OCI-LY7 (cell line): Measurements from ENCODE around the gene SPACA4. TPM values are rescaled to one million over a fixed set of nuclear protein-coding genes. Genes with fewer than 3 reads are reported as not detected.
A peak's percentile ranks its signal among the peaks of the same experiment; 100 is the strongest.

Source experiments
- BruUV-seq: library from RNA; stranded (reverse); fragments of 400-500 nt; replicated peaks from 2 replicates; lab custom pipeline; 2021; lab: Mats Ljungman, UMichigan
- CTCF ChIA-PET: fragments of 300-600 bp; sonication (Branson Sonifier 250); formaldehyde crosslinking; loops from one replicate; lab custom pipeline; 2022; ENCODE audit warnings: antibody characterized with exemption; ENCODE audit not compliant: unreplicated experiment; lab: Charles Lee
- POLR2A ChIA-PET: fragments of 300-600 bp; sonication (Branson Sonifier 250); formaldehyde crosslinking; loops from one replicate; lab custom pipeline; 2022; ENCODE audit warnings: antibody characterized with exemption; lab: Charles Lee
- DNase-seq: peaks from one replicate; pipeline ENCODE4 v3.0.0-alpha.2; 2015; ENCODE audit warnings: low spot score
- H2AFZ ChIP-seq: fragments of 200-600 bp; sonication (generic), shearing (Covaris generic); 2 replicates; pipeline ENCODE4 v1.6.1; 2014; ENCODE audit warnings: mild to moderate bottlenecking, antibody characterized with exemption, low read length, moderate library complexity
- H3K27ac ChIP-seq: fragments of 200-600 bp; sonication (generic); 2 replicates; pipeline ENCODE4 v1.5.1; 2014; ENCODE audit warnings: mixed run types, low read depth, mild to moderate bottlenecking, moderate library complexity, low read length, inconsistent platforms; ENCODE audit not compliant: poor library complexity, severe bottlenecking
- H3K36me3 ChIP-seq: fragments of 200-600 bp; sonication (generic); 2 replicates; pipeline ENCODE4 v1.6.1; 2014; ENCODE audit warnings: mild to moderate bottlenecking, antibody characterized with exemption, low read length, moderate library complexity, mixed read lengths; ENCODE audit not compliant: insufficient read depth
- H3K4me1 ChIP-seq: fragments of 200-600 bp; sonication (generic); 2 replicates; pipeline ENCODE4 v1.5.1; 2014; ENCODE audit warnings: mild to moderate bottlenecking, low read length; ENCODE audit not compliant: insufficient read depth, poor library complexity, severe bottlenecking
- H3K4me2 ChIP-seq: fragments of 200-600 bp; sonication (generic); 2 replicates; pipeline ENCODE4 v1.6.1; 2014; ENCODE audit warnings: mild to moderate bottlenecking, low read length
- H3K4me3 ChIP-seq: fragments of 200-600 bp; sonication (generic); 2 replicates; pipeline ENCODE4 v1.5.1; 2014; ENCODE audit warnings: mild to moderate bottlenecking, low read depth, low read length; ENCODE audit not compliant: poor library complexity, severe bottlenecking
- H3K79me2 ChIP-seq: fragments of 200-600 bp; sonication (generic); 2 replicates; pipeline ENCODE4 v1.6.1; 2016; ENCODE audit warnings: low read depth, mild to moderate bottlenecking, low read length, moderate library complexity, mixed read lengths; ENCODE audit not compliant: insufficient read depth
- H3K9me2 ChIP-seq: fragments of 200-600 bp; sonication (generic); 2 replicates; pipeline ENCODE4 v1.6.1; 2016; ENCODE audit warnings: mild to moderate bottlenecking, low read length, mixed read lengths; ENCODE audit not compliant: insufficient read depth
- H3K9me3 ChIP-seq: fragments of 200-600 bp; sonication (generic); 2 replicates; pipeline ENCODE4 v1.6.1; 2014; ENCODE audit warnings: mild to moderate bottlenecking, mixed run types, low read length, mixed read lengths
- H4K20me1 ChIP-seq: fragments of 200-600 bp; sonication (generic); 2 replicates; pipeline ENCODE4 v1.6.1; 2014; ENCODE audit warnings: mild to moderate bottlenecking, antibody characterized with exemption, low read length, moderate library complexity, mixed read lengths; ENCODE audit not compliant: insufficient read depth
- EZH2phosphoT487 ChIP-seq: fragments of 200-600 bp; sonication (generic); IDR thresholded peaks from 2 replicates; pipeline ENCODE4 v1.6.1; 2018; ENCODE audit warnings: low read depth, borderline replicate concordance, mild to moderate bottlenecking, mixed run types, antibody characterized with exemption, low read length, moderate library complexity, mixed read lengths
- intact Hi-C: fragments of 100-400 bp; cut with micrococcal nuclease; formaldehyde crosslinking; loops from one replicate; pipeline ENCODE4 v1.10.0; 2022; ENCODE audit not compliant: unreplicated experiment
- total RNA-seq, 2 experiments: library from RNA; depleted of rRNA in 1 of 2; stranded (reverse); fragments of >200 nt in 1 of 2; shearing (Covaris generic) in 1 of 2; gene quantifications; 2 replicates each; pipeline ENCODE4 v1.2.3, GENCODE V29; 2014 to 2022
- TF ChIP-seq, protein P1 (sequence below): fragments of 200-600 bp; sonication (generic); conservative IDR thresholded peaks from 2 replicates; pipeline ENCODE4 v1.5.1; 2014; ENCODE audit warnings: mild to moderate bottlenecking, antibody characterized with exemption, low read length, moderate library complexity, mixed read lengths

The SPACA4 gene
- total RNA-seq, 2 experiments from 2014 or later, result not detected

DNA sequence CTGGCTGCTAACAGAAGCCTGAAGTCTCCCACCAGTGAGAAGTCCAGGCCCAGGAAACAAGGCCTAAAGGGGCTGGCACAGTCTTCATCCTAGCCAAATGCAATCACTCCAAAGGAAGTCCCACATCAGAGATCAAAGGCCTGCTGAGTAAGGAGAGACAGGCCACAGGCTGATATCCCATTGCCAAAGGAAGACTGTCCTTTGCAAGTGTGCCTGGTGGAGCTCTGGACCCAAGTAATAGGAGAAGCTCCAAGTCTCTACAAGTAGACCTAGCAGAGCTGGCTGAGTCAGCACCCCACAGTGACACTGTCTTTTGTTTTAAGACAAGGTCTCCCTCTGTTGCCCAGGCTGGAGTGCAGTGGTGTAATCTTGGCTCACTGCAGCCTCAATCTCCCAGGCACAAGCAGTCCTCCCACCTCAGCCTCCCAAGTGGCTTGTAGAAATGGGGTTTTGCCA lies 26.2 kb downstream of the SPACA4 start:
- no peak for TF ChIP-seq EZH2phosphoT487
- TF ChIP-seq, protein P1, sequence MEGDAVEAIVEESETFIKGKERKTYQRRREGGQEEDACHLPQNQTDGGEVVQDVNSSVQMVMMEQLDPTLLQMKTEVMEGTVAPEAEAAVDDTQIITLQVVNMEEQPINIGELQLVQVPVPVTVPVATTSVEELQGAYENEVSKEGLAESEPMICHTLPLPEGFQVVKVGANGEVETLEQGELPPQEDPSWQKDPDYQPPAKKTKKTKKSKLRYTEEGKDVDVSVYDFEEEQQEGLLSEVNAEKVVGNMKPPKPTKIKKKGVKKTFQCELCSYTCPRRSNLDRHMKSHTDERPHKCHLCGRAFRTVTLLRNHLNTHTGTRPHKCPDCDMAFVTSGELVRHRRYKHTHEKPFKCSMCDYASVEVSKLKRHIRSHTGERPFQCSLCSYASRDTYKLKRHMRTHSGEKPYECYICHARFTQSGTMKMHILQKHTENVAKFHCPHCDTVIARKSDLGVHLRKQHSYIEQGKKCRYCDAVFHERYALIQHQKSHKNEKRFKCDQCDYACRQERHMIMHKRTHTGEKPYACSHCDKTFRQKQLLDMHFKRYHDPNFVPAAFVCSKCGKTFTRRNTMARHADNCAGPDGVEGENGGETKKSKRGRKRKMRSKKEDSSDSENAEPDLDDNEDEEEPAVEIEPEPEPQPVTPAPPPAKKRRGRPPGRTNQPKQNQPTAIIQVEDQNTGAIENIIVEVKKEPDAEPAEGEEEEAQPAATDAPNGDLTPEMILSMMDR, result no peak
- H3K4me2 ChIP-seq, result peak overlapping the region; percentile 97
- ChIA-PET CTCF (no interaction called here), POLR2A (interaction anchor here (0.6 to 1.8 kb wide), 2 partner anchors 14 to 53 kb away, joined by 4 to 6 read pairs; partner anchors contain the start of genes RPL18 and SPHK2)
- H3K4me1 ChIP-seq, result peaks cover 35% of the 10 kb centered on the region
- no peaks in the 10 kb centered on the region for H3K9me2 ChIP-seq
- intact Hi-C loops, result loop anchor here (10.0 kb wide), 1 partner anchor 862 kb away; the partner anchor contains the start of gene RPS11
- H3K36me3 ChIP-seq, result peaks cover 25% of the 10 kb centered on the region; the same call in 1 of the 2 replicates
- no peaks in the 10 kb centered on the region; the same call in 1 of the 2 replicates for H3K79me2 ChIP-seq
- H2AFZ ChIP-seq, result no peak overlapping the region
- no peak for DNase-seq
- no peak overlapping the region for H3K4me3 ChIP-seq
- peak overlapping the region; percentile 21 for H3K27ac ChIP-seq
- H4K20me1 ChIP-seq, result no peaks in the 10 kb centered on the region
- BruUV-seq, result no TSS peak
- no peaks in the 10 kb centered on the region for H3K9me3 ChIP-seq

- no TSS peak for BruUV-seq
- H3K9me3 ChIP-seq, result no peaks in the 10 kb centered on the region
- H3K4me3 ChIP-seq, result peak overlapping the region; percentile 76
- CTCF ChIA-PET, result interaction anchor here (0.8 to 1.1 kb wide), 2 partner anchors 10 to 131 kb away, joined by 3 read pairs; no protein-coding TSS in a partner anchor
- intact Hi-C loops, result loop anchor here (10.0 kb wide), 1 partner anchor 861 kb away; the partner anchor contains the start of gene RPS11
- H2AFZ ChIP-seq, result no peak overlapping the region; the same call in 1 of the 2 replicates
- POLR2A ChIA-PET, result interaction anchor here (0.5 to 1.8 kb wide), 4 partner anchors 14 to 235 kb away, joined by 3 to 6 read pairs (median 4); partner anchors contain the start of genes RPL18 and SPHK2
- no peak for DNase-seq
- H3K36me3 ChIP-seq, result peaks cover 25% of the 10 kb centered on the region; the same call in 1 of the 2 replicates
- TF ChIP-seq, protein P1, result no peak
- no peak for TF ChIP-seq EZH2phosphoT487
- no peaks in the 10 kb centered on the region; the same call in 1 of the 2 replicates for H3K79me2 ChIP-seq
- peak overlapping the region; percentile 97 for H3K4me2 ChIP-seq
- peaks cover 37% of the 10 kb centered on the region for H3K4me1 ChIP-seq
- no peaks in the 10 kb centered on the region for H3K9me2 ChIP-seq
- no peaks in the 10 kb centered on the region for H4K20me1 ChIP-seq
- peak overlapping the region; percentile 82 for H3K27ac ChIP-seq
These were observed 26.9 kb downstream of the SPACA4 start for GRCh38 chr19:48633148-48634035.
